A172 (cell line): ENCODE measurements around the gene KLHL3. TPM values are rescaled to one million over a fixed set of nuclear protein-coding genes. Genes with fewer than 3 reads are reported as not detected.
A peak's percentile ranks its signal among the peaks of the same experiment; 100 is the strongest.

ENCODE experiments used
- DNase-seq: peaks from one replicate; pipeline ENCODE4 v3.0.0-alpha.2; 2015; ENCODE audit warnings: low spot score
- total RNA-seq: library from RNA; depleted of rRNA; stranded (reverse); fragments of >200 nt; shearing (Covaris generic); gene quantifications from 2 replicates; pipeline ENCODE4 v1.2.3, GENCODE V29; 2014

Gene KLHL3
- total RNA-seq, 1 experiment from 2014 or later: 0.43 TPM

DNA sequence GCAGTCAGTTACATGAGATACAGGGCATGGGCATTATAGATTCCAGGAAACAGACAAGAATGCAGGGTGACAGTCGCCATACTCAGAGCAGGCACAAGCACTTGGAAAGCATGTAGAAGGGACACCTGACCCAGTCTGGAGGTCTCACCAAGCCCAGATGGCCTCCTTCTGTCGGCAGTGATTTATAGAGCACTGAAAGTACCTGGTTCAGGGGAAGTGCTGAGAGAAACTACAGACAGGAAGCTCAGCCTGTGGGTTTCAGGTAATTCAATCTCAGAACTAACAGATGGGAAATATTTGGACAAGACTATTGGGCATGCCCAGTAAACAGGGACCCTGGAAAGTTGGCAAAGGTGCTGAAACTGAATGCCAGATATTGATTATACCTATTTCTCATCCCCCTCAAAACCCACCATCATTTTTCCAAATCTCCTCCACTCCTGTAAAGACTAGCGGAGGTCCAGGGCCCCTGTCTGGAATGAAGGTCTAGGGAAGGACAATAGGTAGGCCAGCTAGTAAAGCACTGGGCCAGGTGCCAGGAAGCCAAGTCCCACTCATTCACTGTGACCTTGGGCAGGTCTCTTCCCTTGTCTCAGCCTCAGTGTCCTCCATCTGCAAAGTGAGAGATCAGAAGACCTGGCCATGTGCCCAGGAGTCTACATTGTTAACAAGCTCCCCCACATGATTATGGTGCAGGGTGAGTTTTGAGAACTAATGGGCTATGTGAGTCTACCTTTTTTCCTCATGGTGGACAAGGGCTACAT is 26.9 kb downstream of the KLHL3 start:
- no peak for DNase-seq

DNA sequence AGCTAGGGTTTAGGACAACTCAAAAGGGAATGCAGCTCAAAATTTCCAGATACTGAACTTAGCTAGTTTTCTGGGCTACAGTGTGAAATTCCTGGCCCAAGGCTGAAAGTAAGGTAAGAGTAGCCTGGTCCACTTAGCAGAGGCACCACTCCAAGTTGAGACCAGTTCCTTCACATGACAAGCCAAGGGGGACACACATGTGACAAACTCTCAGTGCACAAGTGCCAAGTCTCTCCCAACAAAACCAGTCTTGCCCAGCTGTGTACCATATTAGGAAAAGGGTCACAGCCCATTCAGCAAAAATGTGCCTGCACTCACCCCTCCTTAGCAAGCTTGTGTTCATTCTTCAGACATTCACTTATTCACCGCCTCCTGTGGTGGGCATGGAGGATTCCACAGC is 27.8 kb downstream of the KLHL3 start:
- no peak for DNase-seq

DNA sequence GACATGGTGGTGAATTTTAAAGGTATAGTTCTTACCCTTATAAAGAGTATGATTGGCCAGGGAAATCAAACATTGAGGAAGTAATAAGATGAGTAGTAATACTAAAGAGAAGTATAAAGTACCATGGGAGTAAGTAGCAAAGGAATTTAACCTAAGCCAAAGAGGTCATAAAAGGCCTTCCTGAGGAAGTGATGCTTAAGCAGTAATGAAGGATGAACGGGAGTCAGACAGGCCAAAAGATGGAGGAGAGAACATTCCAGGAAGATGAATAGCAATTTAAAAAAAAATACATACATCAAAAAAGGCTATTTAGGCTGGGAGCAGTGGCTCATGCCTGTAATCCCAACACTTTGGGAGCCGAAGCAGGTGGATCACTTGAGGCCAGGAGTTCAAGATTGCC is 29.0 kb downstream of the KLHL3 start:
- DNase-seq: peak; percentile 4

DNA sequence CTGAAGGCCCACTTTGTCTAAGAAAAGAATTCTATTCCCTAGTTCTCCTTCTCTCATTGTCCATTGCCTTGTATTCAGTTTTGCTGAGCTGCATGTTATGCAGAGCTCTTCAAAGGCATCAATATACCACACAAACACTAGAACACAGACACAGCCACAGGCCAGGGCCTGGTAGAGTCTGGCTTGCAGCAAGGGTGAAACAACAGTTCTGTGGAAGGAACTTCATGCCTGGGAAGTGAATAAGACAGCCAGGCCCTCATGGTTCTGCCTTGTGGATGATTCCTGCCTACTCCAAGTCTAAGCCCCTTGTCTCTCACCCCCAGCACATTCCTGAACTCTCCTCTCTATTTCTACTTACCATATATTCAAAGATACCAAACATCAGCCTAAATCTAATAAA is 30.8 kb downstream of the KLHL3 start:
- DNase-seq: no peak

DNA sequence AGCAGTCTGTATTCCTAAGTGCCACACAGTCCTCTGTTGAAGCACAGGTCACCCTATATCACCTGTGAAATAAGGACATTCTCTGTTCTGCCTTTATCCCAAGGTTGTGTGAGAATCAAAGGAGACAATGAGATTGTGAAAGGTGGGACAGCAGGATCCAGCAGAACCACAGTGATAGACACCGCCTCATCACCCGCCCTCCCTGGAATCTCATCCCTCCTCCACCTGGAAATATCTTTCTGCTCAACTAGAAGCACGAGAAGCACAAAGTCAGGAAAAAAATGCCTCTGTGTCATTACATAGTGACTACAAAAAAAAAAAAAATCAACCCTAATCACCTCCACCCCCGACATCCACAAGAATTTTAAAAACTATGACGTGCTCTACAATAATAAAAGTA is 32.3 kb downstream of the KLHL3 start:
- no peak for DNase-seq

DNA sequence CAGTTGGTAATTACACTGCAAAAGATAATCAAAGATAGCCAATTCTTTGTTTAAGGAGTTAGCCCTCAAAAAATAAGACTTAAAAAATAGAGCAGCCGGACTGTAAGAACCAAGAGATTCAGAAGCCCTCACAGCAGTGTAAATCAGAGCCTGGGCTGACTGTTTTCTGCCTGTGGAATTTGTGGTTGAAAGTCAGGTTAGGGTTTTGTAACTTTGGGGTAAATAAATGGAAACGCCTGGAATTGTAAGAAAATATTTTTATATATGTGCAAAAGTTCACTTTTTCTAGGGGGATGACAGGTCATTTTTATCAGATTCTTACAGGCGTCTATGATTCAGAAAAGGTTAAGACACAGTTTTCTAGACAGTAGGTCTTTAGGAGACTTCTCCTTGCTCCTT is 35.6 kb downstream of the KLHL3 start:
- DNase-seq: no peak

DNA sequence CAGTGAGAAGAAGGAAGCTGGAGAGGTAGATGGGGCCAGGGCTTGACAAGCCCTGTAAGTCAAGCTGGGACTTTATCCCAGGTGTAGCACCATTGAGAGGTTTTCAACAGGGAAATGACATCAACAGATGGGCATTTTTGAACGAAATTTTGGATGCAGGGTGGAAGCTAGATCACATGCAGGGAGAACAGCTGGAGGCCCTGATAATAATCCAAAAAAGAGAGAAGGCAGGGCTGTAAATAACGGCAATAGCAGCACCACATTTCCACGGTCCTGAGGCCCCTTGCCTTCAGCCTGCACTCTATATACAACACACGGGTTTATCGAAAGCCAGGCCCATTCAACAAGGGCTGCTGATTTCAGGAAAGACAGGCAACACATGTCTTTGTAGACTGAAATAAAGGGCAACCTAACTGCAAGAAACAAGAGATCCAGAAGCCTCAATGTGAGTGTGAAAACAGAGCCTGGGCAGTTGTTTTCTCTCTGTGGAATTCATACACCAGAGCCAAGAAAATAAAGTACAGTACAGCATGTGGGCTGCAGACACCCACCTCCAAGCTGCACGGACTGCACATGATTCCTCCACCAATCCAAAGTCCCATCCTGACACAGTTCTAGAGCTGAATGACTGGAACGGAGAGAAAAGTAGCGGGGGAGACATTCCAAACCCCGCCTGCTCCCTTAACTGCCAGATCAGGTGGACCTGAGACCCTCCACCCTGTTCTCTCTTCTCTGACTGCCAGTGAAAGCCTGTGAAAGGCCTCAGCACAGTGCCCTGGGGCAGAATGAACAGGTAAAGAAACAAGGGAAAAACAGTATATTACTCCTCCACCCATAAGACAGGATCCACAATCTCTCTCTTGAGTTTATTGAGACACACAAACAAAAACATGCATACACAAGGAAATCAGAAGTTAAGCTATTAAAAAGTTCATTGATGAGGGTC is 36.3 kb downstream of the KLHL3 start:
- no peak for DNase-seq

DNA sequence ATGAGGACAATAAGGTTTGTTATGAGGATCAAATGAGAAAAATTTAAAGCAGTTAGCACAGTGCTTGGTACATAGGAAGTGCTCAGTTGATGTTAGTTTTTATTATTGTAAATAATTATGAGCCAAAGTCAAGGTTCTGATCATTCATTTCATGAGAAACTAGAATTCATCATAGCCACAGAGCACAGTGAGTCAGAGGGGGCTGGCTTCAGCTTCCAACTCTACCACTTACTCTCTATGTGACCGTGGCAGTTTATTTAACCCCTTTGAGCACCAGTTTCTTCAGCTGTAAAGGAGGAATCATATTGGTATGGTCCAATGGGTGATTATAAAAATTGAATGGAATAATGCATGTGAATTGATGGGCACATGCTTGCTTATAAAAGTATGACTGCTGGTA is 39.4 kb downstream of the KLHL3 start:
- no peak for DNase-seq

DNA sequence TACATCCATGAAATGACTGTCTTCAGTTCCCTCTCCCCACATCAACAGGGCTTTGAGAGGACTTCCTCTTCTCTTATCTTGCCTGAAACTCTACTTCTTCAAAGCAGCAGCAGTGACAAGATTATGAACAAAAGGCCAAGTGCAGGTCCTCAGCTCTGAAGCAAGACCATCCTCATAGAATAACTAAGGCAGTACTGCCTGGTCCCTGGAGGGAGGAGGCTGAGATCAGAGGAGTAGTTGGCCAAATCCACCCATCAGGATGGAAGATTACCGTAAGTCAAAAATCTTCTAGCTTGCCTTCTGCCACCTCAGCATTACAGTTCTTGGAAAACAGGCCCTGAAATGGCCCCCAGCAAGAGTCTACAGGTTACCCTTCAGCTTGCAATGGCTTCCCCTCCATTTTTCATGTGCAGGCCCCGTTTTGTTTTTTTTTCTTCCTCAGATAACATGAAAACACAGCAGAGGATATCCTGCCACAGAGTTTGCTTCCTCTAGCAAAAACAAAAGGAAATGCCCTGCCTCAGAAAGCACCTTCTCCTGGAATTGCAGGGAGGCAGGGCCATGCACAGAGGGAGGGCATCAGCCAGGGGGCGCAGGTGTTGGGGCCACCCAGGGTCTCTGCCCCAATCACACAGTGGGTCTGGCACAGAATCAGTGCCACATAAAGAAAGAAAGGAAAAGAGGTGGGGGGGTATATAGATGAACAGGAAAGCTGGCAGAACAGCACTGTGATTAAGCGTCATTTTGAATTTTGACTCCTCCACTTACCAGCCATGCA is 40.0 kb downstream of the KLHL3 start:
- no peak for DNase-seq

DNA sequence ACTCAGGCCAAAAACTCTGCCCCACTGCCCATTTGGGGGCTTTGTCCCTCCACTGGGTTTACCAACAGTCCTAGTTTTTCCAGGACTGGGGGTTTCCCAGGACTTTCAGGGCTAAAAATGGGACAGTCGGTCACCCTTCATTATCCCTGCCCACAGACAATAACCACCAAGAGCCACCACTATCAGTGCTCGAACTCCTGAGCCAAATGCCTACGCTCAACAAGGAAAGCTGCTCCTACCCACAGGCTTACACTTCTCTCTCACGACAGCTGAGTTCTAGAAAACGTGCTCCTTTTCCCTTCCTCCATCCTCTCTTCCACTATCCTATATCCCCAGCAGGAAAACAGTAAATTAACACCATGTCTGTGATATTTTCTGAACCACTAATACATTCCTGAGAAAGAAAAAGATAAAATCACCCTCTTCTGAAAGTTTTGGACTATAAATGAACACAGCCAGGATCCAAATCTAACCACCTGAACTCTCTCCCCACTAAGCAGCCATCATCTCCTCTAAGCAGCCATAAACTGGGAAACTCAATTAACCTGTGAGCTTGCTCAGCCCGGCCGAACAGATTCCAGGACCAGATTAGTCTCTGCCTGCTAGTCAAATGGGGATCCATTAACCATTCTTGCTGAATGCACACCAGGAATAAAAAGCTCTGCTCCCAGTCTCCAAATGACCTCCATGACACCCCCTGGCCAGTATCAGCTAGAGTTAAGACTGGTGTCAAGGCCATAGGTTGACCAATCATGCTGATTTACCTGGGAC is 41.8 kb downstream of the KLHL3 start:
- no peak for DNase-seq

DNA sequence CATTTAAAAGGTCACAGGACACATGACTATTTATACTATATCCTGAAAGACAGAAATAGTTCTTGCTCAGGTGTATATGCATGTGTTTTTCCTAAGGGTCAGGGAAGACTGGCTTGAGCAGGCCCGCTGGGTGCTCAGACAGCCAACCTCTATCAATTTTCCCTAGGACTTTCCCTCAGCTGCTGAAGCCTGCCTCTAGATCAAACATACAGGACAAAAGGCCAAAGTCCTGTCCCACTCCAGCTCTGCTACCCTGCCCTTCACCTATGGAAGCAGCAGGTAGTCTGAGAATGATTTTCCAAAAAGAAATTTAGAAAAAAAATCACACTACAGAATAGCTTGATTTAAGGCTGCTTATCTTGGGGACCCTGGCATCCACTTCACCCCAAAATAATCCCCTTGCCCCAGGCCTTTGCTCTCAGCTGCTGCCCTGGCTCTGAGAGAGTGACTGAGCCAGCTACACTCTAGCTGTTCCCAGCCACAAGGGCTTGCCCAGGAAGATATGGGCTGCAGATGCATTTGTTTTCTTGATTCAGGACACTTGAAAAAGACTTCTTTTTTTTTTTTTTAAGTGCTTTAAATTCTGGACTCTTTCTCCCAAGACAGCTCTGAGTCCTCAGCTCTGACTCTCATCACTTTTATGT is 42.5 kb downstream of the KLHL3 start:
- DNase-seq: no peak

DNA sequence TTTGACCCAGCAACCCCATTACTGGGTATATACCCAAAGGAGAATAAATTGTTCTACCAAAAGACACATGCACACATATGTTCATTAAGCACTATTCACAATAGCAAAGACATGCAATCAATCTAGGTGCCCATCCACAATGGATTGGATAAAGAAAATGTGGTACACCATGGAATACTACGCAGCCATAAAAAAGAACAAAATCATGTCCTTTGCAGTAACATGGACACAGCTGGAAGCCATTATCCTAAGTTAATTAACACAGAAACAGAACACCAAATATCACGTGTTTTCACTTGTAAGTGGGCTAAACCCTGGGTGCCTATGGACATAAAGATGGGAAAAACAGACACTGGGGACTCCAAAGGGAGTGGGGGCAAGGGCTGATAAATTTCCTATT is 46.6 kb downstream of the KLHL3 start:
- DNase-seq: no peak

DNA sequence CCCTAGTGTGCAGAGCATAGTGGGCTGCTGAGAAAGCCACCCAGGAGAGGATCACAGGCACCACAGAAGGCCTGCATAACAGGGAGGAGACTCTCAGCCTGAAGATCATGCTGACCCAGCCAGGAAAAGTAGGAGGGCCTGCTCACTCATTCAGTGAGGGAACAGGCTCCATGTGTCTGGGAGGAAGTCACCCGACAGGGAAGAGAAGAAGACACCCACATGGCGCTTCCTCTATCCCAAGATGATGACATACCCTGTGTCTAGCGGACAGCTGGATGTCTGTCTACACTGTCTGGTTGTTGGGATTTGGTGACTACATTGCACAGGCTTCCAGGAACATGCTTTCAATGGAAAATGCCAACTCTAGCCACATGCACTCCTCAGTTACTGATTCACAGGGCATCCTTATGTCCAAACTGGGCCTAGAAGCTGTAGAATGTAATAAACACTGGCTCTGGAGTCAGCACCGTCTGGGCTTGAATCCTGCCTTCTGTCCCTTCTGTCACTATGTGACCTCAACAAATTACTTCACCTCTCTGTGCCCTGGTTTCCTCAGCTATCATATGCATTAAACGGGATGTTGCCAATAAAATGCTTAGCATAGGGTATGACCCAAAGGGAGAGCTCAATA is 47.6 kb downstream of the KLHL3 start:
- no peak for DNase-seq

DNA sequence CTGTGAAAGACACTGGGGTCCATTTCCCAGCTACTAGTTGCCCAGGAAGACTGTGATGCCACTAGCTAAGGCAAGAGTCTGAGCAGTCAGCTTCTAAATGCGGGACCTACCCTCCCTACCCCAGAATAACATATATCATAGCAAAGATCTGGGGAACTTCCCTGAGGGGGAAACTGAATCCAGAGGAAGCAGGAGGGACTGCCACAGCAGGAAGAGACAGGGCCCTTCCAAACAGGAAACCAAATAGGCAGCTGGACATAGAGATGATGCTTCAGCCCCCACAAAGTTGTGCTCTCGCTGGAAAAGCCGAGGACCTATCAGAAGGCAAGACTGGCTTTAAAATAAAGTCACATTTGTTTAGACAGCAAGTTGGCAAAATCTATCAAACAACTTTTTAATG is 51.1 kb downstream of the KLHL3 start:
- no peak for DNase-seq

DNA sequence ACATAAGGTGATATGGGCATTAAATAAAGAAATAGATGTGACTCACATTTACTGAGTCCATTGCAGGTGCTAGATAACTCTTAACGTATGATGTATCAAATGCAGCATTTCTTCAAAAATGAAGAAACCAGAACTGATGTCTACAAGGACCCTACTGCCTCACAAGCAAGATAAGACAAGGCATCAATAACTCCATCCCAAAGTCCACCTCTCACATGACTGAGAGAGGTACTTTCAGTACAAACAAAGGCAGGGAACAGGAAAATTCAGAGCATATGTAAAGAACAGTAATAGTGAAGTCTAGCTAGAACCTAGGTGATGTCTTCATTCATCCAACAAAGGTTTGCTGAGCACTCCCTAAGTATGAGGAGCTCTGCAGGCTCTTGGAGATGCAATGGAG is 54.7 kb downstream of the KLHL3 start:
- DNase-seq: no peak

DNA sequence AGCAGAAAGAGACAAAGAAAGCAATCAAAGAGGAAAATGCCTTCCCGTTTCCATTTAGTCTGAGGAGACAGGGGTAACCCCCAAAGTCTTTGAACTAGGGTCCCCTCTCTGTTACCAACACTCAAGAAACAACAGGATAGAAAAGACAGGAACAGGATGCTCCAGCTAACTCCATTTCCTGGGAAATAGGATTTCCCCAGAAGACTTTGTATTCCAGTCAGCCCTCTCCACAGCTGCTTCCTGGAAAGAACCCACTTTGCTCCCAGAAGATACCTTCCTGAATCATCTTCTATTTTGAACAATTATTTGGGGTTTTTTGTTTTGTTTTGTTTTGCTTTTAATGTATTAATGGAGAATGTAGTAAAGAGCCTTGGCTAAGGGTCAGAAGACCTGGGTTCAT is 56.0 kb downstream of the KLHL3 start:
- DNase-seq: no peak

DNA sequence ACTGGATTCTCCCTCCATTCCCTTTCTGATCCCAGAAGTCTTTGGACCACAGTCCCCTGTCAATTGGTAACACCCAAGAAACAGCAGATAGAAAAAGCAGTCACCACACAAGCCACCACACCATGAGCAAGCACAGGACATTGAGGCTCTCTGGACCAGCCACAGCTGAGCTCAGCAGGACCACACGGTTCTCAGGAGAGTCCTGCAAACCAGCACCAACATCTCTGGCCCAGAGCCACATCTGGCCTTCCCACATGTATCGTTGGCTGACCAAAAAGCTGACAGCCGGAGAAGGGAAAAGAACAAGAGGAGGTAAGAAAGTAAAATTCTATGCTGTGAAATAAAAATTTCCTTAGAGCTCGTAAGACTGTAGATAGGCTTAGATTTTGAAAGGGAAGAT is 56.7 kb downstream of the KLHL3 start:
- no peak for DNase-seq

DNA sequence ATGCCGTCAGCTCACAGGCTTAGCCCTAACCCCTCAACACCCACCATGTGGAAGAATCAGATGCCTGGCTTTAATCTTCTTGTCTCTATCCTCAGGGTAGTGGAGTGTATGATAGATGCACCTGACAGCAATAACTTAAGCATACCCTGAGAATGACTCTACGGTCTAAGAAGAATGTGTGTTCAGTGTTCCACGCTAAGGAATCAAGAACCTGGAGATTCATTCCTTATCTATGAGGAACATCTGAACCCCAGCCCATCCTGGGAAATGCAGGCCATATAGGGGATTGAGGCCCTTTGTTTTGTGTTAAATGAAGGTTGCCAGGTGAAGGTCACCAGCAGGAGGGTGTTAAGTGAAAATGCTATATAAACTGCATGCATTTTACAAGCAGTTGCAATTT is 63.0 kb downstream of the KLHL3 start:
- no peak for DNase-seq

DNA sequence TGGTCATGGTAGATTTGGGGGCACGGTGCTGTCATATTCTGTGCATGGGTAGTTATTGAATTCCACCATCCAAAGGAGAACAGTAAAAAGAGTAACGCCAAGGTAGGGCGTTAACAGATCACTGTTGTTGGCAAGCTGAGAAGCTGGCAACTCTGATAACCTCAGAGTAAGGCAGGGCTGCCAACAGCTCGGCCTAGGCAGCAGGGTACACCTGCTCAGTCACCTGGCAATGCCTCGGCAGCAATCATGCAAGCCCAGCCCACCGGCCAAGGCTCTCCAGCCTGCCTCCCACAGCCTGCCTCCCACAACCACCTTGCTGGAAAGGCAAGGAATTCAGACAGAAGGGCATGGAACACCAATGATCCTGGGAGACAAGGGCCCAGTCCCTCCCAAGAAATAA is 63.9 kb downstream of the KLHL3 start:
- no peak for DNase-seq

DNA sequence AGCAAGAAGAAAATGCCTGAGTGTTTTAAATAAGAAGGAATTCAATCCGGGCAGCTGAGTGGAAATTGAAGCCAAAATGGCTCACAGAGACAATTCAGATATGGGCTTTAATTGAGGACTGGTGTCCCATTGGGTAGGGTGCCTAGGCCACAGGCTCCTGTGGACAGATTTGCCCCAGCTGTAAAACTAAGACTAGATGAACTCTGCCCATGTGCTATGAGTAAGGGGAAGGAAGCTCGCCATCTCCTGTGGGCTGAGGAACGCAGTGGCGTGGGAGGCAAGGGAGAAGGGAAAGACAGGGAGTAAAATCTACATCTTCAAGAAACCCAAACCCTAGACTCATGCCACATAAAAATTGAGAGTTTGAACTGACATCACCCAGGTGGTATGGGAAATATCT is 66.1 kb downstream of the KLHL3 start:
- DNase-seq: no peak

DNA sequence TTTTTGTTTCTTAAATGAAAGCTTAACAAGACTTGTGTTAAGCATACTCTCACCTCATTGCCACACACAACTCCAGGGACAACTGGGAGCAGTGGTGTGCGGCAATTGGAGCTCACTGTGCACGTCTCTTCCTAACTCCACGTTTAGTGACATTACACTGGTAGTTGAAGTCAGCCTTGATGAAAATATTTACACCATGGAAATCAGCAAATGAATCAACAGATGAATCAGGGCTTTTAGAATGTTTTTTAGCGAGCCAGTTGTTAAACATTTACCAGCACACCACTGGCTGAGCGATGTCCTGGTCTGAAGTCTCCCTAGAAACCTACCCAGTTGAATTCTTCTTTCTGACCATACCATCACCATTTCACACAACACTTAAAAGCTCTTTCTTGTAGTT is 67.3 kb downstream of the KLHL3 start:
- no peak for DNase-seq
